Liver (tissue), 9 donors: ENCODE results near the gene SLC7A11. TPM values are rescaled to one million over a fixed set of nuclear protein-coding genes. Genes with fewer than 3 reads are reported as not detected.

ENCODE experiments used
- DNase-seq: peaks from one replicate; pipeline ENCODE4 v3.0.0-alpha.2; 2017; ENCODE audit warnings: low spot score
- H3K27ac ChIP-seq, 2 donors: one replicate each; pipeline ENCODE4 v1.7.0; 2013; ENCODE audit warnings: inconsistent platforms in 2 of 2, low read length in 2 of 2, control low read depth in 1 of 2, low read depth in 1 of 2, mild to moderate bottlenecking in 1 of 2
- H3K27me3 ChIP-seq, 4 donors: one replicate each; pipeline versions ENCODE4 v1.6.1 to v1.7.0; 2013; ENCODE audit warnings: low read length in 3 of 4, inconsistent platforms in 1 of 4, mild to moderate bottlenecking in 1 of 4, moderate library complexity in 1 of 4; ENCODE audit not compliant: control insufficient read depth in 4 of 4, insufficient read depth in 4 of 4
- H3K36me3 ChIP-seq, 4 donors: one replicate each; pipeline versions ENCODE4 v1.6.1 to v1.7.0; 2013; ENCODE audit warnings: low read length in 3 of 4, mild to moderate bottlenecking in 3 of 4, low read depth in 1 of 4, moderate library complexity in 1 of 4; ENCODE audit not compliant: control insufficient read depth in 4 of 4, insufficient read depth in 3 of 4
- H3K4me1 ChIP-seq, 4 donors: one replicate each; pipeline versions ENCODE4 v1.6.1 to v1.7.0; 2013; ENCODE audit warnings: low read length in 3 of 4, mild to moderate bottlenecking in 3 of 4, moderate library complexity in 1 of 4; ENCODE audit not compliant: control insufficient read depth in 4 of 4, insufficient read depth in 4 of 4
- H3K4me3 ChIP-seq, 3 donors: one replicate each; pipeline versions ENCODE4 v1.6.1 to v1.7.0; 2013; ENCODE audit warnings: low read length in 3 of 3, control low read depth in 1 of 3, low read depth in 1 of 3, mild to moderate bottlenecking in 1 of 3
- H3K9ac ChIP-seq, 2 donors: one replicate each; pipeline ENCODE4 v1.7.0; 2013; ENCODE audit warnings: low read length in 2 of 2, mild to moderate bottlenecking in 2 of 2, moderate library complexity in 2 of 2, control low read depth in 1 of 2, low read depth in 1 of 2
- H3K9me3 ChIP-seq, 4 donors: one replicate each; pipeline versions ENCODE4 v1.6.1 to v1.7.0; 2013; ENCODE audit warnings: low read length in 3 of 4; ENCODE audit not compliant: control insufficient read depth in 4 of 4
- ATF3 ChIP-seq: IDR thresholded peaks from 2 replicates; pipeline ENCODE4 v1.6.1; 2016; ENCODE audit warnings: antibody characterized with exemption
- CTCF ChIP-seq: fragments of 150-350 bp; IDR thresholded peaks from 2 replicates; pipeline ENCODE4 v1.5.1; 2017; ENCODE audit warnings: improper control_type of control experiment, low read depth, low read length; ENCODE audit not compliant: missing input control
- EGR1 ChIP-seq, 2 donors: IDR thresholded peaks; 2 replicates each; pipeline ENCODE4 v1.6.1; 2016 to 2018; ENCODE audit warnings: antibody characterized with exemption in 2 of 2, low read depth in 2 of 2
- FOXA1 ChIP-seq: IDR thresholded peaks from 2 replicates; pipeline ENCODE4 v1.6.1; 2016; ENCODE audit warnings: antibody characterized with exemption
- FOXA2 ChIP-seq: IDR thresholded peaks from 2 replicates; pipeline ENCODE4 v1.6.1; 2016; ENCODE audit warnings: antibody characterized with exemption
- GABPA ChIP-seq, 2 donors: IDR thresholded peaks in 1 of 2; conservative IDR thresholded peaks in 1 of 2; 2 replicates each; pipeline ENCODE4 v1.6.1; 2016; ENCODE audit warnings: antibody characterized with exemption in 2 of 2, mild to moderate bottlenecking in 1 of 2, moderate library complexity in 1 of 2
- HNF4A ChIP-seq, 2 donors: conservative IDR thresholded peaks; 2 replicates each; pipeline ENCODE4 v1.6.1; 2016; ENCODE audit warnings: antibody characterized with exemption in 2 of 2, mild to moderate bottlenecking in 2 of 2
- HNF4G ChIP-seq: IDR thresholded peaks from 2 replicates; pipeline ENCODE4 v1.6.1; 2016; ENCODE audit warnings: antibody characterized with exemption
- JUND ChIP-seq, 2 donors: IDR thresholded peaks; 2 replicates each; pipeline ENCODE4 v1.6.1; 2016; ENCODE audit warnings: antibody characterized with exemption in 2 of 2
- MAX ChIP-seq: IDR thresholded peaks from 2 replicates; pipeline ENCODE4 v1.6.1; 2016; ENCODE audit warnings: antibody characterized with exemption
- NR2F2 ChIP-seq: IDR thresholded peaks from 2 replicates; pipeline ENCODE4 v1.6.1; 2016; ENCODE audit warnings: antibody characterized with exemption
- RAD21 ChIP-seq, 2 donors: IDR thresholded peaks; 2 replicates each; pipeline ENCODE4 v1.6.1; 2016; ENCODE audit warnings: antibody characterized with exemption in 2 of 2, mild to moderate bottlenecking in 2 of 2
- REST ChIP-seq: IDR thresholded peaks from 2 replicates; pipeline ENCODE4 v1.6.1; 2016; ENCODE audit warnings: antibody characterized with exemption, mild to moderate bottlenecking
- SP1 ChIP-seq: IDR thresholded peaks from 2 replicates; pipeline ENCODE4 v1.6.1; 2018; ENCODE audit warnings: antibody characterized with exemption, mild to moderate bottlenecking
- TAF1 ChIP-seq: conservative IDR thresholded peaks from 2 replicates; pipeline ENCODE4 v1.6.1; 2016; ENCODE audit warnings: antibody characterized with exemption, mild to moderate bottlenecking
- YY1 ChIP-seq: IDR thresholded peaks from 2 replicates; pipeline ENCODE4 v1.6.1; 2016; ENCODE audit warnings: antibody characterized with exemption, mild to moderate bottlenecking
- ZBTB33 ChIP-seq: IDR thresholded peaks from 2 replicates; pipeline ENCODE4 v1.6.1; 2016; ENCODE audit warnings: antibody characterized with exemption
- WGBS: extraction: QIAGEN DNeasy Blood & Tissue Kit; methylation state at CpG from one replicate; pipeline ENCODE4 v1.1.7; 2013; 5-methylcytosine and 5-hydroxymethylcytosine counted together
- polyA plus RNA-seq, 2 donors: library from polyadenylated mRNA; stranded (reverse) in 1 of 2; unstranded in 1 of 2; fragments of 200-250 nt in 1 of 2; fragments of >200 nt in 1 of 2; fragmentation: Nextera tagmentation in 1 of 2; extraction: Ambion mirVana in 1 of 2; gene quantifications; one replicate each; pipeline versions ENCODE4 v1.2.1 to v1.2.3, GENCODE V29; 2013 to 2015
- total RNA-seq, 2 donors: library from RNA; depleted of rRNA; stranded (reverse); fragments of >200 nt; gene quantifications; one replicate each; pipeline ENCODE4 v1.2.3, GENCODE V29; 2014
- donor health status: healthy.
- donor health status: healthy.
- donor health status: healthy.
- donor health status: healthy.
- donor health status: healthy.

Gene SLC7A11
- total and polyA plus RNA-seq, 4 donors: 0.02 to 1.9 (median 0.29) TPM

- H3K27me3 ChIP-seq: peaks cover 0 to 6% (median 0%) of the 10 kb centered on the region in 4 donors
- peaks cover 0 to 3% (median 0%) of the 10 kb centered on the region in 4 donors for H3K9me3 ChIP-seq
- no peak overlapping the region for H3K9ac ChIP-seq
- no peak for DNase-seq
- H3K27ac ChIP-seq: no peak overlapping the region
- TF ChIP-seq FOXA1: no peak
- no peak for TF ChIP-seq HNF4A (conservative IDR thresholded peaks at IDR 0.05)
- TF ChIP-seq YY1: no peak
- TF ChIP-seq EGR1 (IDR thresholded peaks at IDR 0.05; ENCODE audit: low read depth in 2 of 2): no peak
- WGBS: 58% methylated on average over 3 of the region's 3 CpGs
- H3K4me1 ChIP-seq: no peaks in the 10 kb centered on the region
- no peak overlapping the region for H3K4me3 ChIP-seq
- H3K36me3 ChIP-seq: no peaks in the 10 kb centered on the region
Observed at GRCh38 chr4:138262469-138262868, 20.3 kb upstream of the SLC7A11 start.

- TF ChIP-seq HNF4G (no peak), GABPA (IDR thresholded peaks at IDR 0.05 in 1 of 2, conservative IDR thresholded peaks at IDR 0.05 in 1 of 2) (no peak), MAX (no peak), CTCF (no peak), YY1 (no peak), EGR1 (IDR thresholded peaks at IDR 0.05; ENCODE audit: low read depth in 2 of 2) (no peak), SP1 (no peak), FOXA1 (no peak), NR2F2 (no peak), FOXA2 (no peak)
- H3K27me3 ChIP-seq: peaks cover 0 to 6% (median 0%) of the 10 kb centered on the region in 4 donors
- no peak for DNase-seq
- peaks cover 0 to 3% (median 0%) of the 10 kb centered on the region in 4 donors for H3K9me3 ChIP-seq
- no peaks in the 10 kb centered on the region for H3K4me1 ChIP-seq
- H3K4me3 ChIP-seq: no peak overlapping the region
- H3K27ac ChIP-seq: no peak overlapping the region
- H3K9ac ChIP-seq: no peak overlapping the region
- H3K36me3 ChIP-seq: no peaks in the 10 kb centered on the region
- WGBS: 77% methylated on average over 4 of the region's 4 CpGs
Observed at GRCh38 chr4:138262030-138262429, 19.9 kb upstream of the SLC7A11 start.

- peaks cover 0 to 6% (median 0%) of the 10 kb centered on the region in 4 donors for H3K27me3 ChIP-seq
- WGBS: 53% methylated on average over 2 of the region's 2 CpGs
- no peak overlapping the region for H3K9ac ChIP-seq
- no peak for DNase-seq
- peaks cover 0 to 4% (median 0%) of the 10 kb centered on the region in 4 donors for H3K9me3 ChIP-seq
- H3K27ac ChIP-seq: no peak overlapping the region
- no peak overlapping the region for H3K4me3 ChIP-seq
- no peaks in the 10 kb centered on the region for H3K4me1 ChIP-seq
- no peaks in the 10 kb centered on the region for H3K36me3 ChIP-seq
- TF ChIP-seq FOXA2: no peak
- TF ChIP-seq HNF4A (conservative IDR thresholded peaks at IDR 0.05): no peak
- TF ChIP-seq RAD21 (IDR thresholded peaks at IDR 0.05): no peak
- TF ChIP-seq REST: no peak
- no peak for TF ChIP-seq CTCF
- no peak for TF ChIP-seq TAF1
- TF ChIP-seq ZBTB33: no peak
- TF ChIP-seq GABPA (IDR thresholded peaks at IDR 0.05 in 1 of 2, conservative IDR thresholded peaks at IDR 0.05 in 1 of 2): no peak
- TF ChIP-seq HNF4G: no peak
- no peak for TF ChIP-seq MAX
- TF ChIP-seq FOXA1: no peak
- TF ChIP-seq EGR1 (IDR thresholded peaks at IDR 0.05; ENCODE audit: low read depth in 2 of 2): no peak
- no peak for TF ChIP-seq JUND (IDR thresholded peaks at IDR 0.05)
- TF ChIP-seq NR2F2: no peak
- TF ChIP-seq ATF3: no peak
- no peak for TF ChIP-seq YY1
Observed at GRCh38 chr4:138259824-138260223, 17.7 kb upstream of the SLC7A11 start.
